Omental fat pad (tissue), 4 donors: ENCODE data around the gene SLC2A2. TPM values are rescaled to one million over a fixed set of nuclear protein-coding genes. Genes with fewer than 3 reads are reported as not detected.

Source experiments
- ATAC-seq: fragments of 150-250 bp; one replicate; pipeline ENCODE4 v1.9.1; 2016; ENCODE audit warnings: mild to moderate bottlenecking, moderate library complexity; ENCODE audit not compliant: low FRiP score
- DNase-seq: peaks from one replicate; pipeline ENCODE4 v3.0.0-alpha.2; 2019; ENCODE audit warnings: low spot score
- CTCF ChIP-seq, 3 donors: fragments of 450-650 bp; IDR thresholded peaks; one replicate each; pipeline ENCODE4 v1.5.1; 2016 to 2017; ENCODE audit warnings: antibody characterized with exemption in 3 of 3, mild to moderate bottlenecking in 3 of 3, moderate library complexity in 2 of 3
- total RNA-seq, 4 donors: library from RNA; depleted of rRNA; stranded (reverse); fragments of >200 nt; gene quantifications; one replicate each; pipeline ENCODE4 v1.1.0, GENCODE V29; 2016

The SLC2A2 gene
- total RNA-seq, 4 donors from 2014 or later = not detected

GRCh38 chr3:171001957-171002694 is 24.4 kb downstream of the SLC2A2 start:
- DNase-seq (no peak), ATAC-seq (no peak)
- no peak for TF ChIP-seq CTCF (IDR thresholded peaks at IDR 0.05)

- DNase-seq (no peak), ATAC-seq (no peak)
- no peak for TF ChIP-seq CTCF (IDR thresholded peaks at IDR 0.05)
Measured at GRCh38 chr3:171001250-171001893, 25.1 kb downstream of the SLC2A2 start.

DNA sequence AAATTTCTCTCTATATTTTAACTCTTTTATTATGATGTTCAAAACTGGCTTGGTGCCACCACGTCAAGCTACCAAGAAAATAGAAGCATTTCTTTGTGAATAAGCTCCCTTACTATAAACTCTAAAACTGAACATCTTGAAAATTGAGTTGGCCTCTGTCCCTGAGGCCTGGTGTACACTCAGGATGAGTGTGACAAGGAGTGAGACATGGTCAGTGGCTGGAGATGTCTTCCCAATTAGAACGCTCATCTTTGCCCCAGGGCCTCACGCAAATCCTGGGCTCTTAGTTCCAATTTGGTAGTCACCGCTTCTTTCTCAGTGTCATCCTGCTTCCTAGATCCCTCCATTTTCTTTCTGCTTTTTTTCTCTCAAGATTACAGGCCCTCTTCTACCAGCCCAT is 26.2 kb downstream of the SLC2A2 start:
- TF ChIP-seq CTCF (IDR thresholded peaks at IDR 0.05) = no peak
- ATAC-seq = no peak

DNA sequence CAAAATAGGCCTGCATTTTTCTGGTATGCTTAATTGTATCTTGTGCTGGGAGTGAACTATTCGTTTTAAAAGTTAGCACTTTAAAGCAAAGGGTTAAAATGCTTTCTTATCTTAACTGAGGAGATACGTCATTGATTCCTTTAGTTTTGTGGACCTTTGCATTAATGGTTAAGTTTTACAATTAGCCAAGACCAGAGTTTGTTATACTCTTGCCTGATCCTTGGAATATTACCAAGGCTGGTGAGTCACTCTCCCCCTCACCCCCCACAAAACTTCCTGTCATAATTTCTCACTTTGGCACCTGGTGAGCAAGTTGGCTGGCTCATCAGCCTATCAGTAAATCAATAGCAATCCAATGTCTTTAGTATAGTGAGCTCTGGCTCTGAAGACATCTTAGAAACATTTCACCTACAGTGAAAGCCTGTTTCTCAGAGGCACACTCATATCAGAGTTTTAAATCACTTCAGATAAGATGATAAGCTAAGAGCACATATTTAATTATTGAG is 26.7 kb downstream of the SLC2A2 start:
- TF ChIP-seq CTCF (IDR thresholded peaks at IDR 0.05) = no peak
- DNase-seq = no peak
- ATAC-seq = peak; percentile 64

More for the DNA sequence above, 26.2 kb downstream of the SLC2A2 start:
- DNase-seq = no peak

DNA sequence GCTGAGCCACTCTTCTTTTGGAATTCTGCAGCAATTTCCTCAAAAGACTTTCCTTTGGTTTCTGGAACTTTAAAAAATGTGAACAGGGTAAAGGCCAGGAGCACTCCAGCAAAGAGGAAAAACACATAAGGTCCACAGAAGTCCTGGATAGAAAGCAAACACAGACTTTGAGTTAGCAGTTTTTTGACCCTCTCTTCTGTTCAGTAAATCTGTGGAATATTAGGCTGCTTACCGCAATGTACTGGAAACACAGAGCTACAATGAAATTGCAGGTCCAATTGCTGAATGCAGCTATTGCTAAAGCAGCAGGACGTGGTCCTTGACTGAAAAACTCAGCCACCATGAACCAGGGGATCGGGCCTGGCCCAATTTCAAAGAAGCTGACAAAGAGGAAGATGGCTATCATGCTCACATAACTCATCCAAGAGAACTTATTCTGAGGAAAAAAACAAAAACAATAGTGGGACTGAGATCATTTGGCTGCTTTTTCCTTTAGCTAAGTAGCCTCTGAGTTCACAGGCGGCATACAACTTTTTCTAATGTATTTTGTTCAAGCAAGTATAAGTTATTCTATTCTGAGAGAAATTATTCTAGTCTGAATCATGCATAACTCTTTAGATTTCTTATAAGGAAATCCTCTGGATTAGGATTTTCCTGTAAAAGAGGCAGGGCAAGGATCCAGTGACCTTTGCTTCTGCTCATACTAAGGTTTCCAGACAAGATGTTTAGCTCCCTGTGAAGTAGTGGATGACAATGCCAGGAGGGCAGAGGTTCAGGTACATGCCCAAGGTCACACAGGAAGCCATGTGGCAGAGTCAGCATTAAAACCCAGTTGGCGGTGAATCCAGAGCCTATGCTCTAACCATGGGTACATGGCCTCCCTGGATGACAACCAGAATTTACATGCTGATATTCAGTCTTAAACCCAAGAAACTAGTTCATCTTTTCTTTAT is 28.3 kb downstream of the SLC2A2 start:
- no peak for TF ChIP-seq CTCF (IDR thresholded peaks at IDR 0.05)
- no peak for DNase-seq
- ATAC-seq = no peak

DNA sequence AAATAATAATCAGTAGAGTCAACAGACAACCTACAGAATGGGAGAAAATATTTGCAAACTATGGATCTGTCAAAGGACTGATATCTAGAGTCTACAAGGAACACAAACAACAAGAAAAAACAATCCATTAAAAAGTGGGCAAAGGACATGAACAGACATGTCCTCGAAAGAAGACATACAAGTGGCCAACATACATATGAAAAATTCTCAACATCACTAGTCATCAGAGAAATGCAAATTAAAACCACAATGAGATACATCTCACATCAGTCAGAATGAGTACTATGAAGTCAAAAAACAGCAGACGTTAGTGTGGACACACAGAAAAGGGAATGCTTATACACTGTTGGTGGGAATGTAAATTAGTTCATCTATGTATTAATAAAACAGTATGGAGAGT is 33.7 kb downstream of the SLC2A2 start:
- ATAC-seq (no peak), DNase-seq (no peak)
- TF ChIP-seq CTCF (IDR thresholded peaks at IDR 0.05) = no peak
